Endothelial cell of umbilical vein (primary cell): ENCODE data around the gene ABCF2. TPM values are rescaled to one million over a fixed set of nuclear protein-coding genes. Genes with fewer than 3 reads are reported as not detected.

ENCODE experiments used
- BruUV-seq: library from RNA; stranded (reverse); fragments of 400-500 nt; replicated peaks from 2 replicates; lab custom pipeline; 2021; lab: Mats Ljungman, UMichigan
- CTCF ChIA-PET: fragments of 300-600, 350-600 bp; sonication (Branson Sonifier 250); formaldehyde crosslinking; loops from one replicate; lab custom pipeline; 2021; ENCODE audit warnings: antibody characterized with exemption, inconsistent platforms; lab: Charles Lee
- POLR2A ChIA-PET: fragments of 300-600, 350-600 bp; sonication (Branson Sonifier 250); formaldehyde crosslinking; loops from one replicate; lab custom pipeline; 2021; ENCODE audit warnings: antibody characterized with exemption, inconsistent platforms; lab: Charles Lee
- DNase-seq: peaks from one replicate; pipeline ENCODE4 v3.0.0-alpha.2; 2011; ENCODE audit warnings: low read depth, low spot score
- FAIRE-seq: peaks from 2 replicates; lab custom pipeline; 2011; peaks lifted over from hg19 to GRCh38; lab: Jason Lieb, UNC
- H2AFZ ChIP-seq: 2 replicates; pipeline ENCODE4 v1.6.0; 2012; ENCODE audit warnings: low read depth, low read length, control low read depth, inconsistent platforms
- H3K27ac ChIP-seq: 2 replicates; pipeline ENCODE4 v1.5.1; 2011; ENCODE audit warnings: low read depth, mild to moderate bottlenecking, control low read depth, low read length, moderate library complexity; ENCODE audit not compliant: insufficient read depth
- H3K27me3 ChIP-seq, 2 experiments: 2 replicates each; pipeline versions ENCODE4 v1.6.0 to v1.6.1; 2011; ENCODE audit warnings: low read length in 2 of 2, mixed read lengths in 1 of 2; ENCODE audit not compliant: control insufficient read depth in 2 of 2, insufficient read depth in 2 of 2
- H3K36me3 ChIP-seq, 2 experiments: 2 replicates in 1 of 2; 3 replicates in 1 of 2; pipeline ENCODE4 v1.5.1; 2011; ENCODE audit warnings: low read length in 2 of 2, mild to moderate bottlenecking in 1 of 2, moderate library complexity in 1 of 2; ENCODE audit not compliant: control insufficient read depth in 2 of 2, insufficient read depth in 2 of 2; ENCODE audit errors: extremely low read depth in 1 of 2
- H3K4me1 ChIP-seq: 3 replicates; pipeline ENCODE4 v1.5.1; 2011; ENCODE audit warnings: mild to moderate bottlenecking, low read length; ENCODE audit not compliant: control insufficient read depth, insufficient read depth; ENCODE audit errors: extremely low read depth
- H3K4me2 ChIP-seq: 2 replicates; pipeline ENCODE4 v1.6.1; 2011; ENCODE audit warnings: low read length, control low read depth, mixed read lengths; ENCODE audit not compliant: insufficient read depth
- H3K4me3 ChIP-seq, 3 experiments: fragments of 200-600 bp in 1 of 3; sonication (generic), shearing (Covaris generic) in 1 of 3; replicated peaks in 1 of 3; 2 replicates each; pipeline ENCODE4 v1.5.1; 2011 to 2016; ENCODE audit warnings: control low read depth in 3 of 3, low read length in 3 of 3, mild to moderate bottlenecking in 2 of 3, inconsistent platforms in 1 of 3, low read depth in 1 of 3, moderate library complexity in 1 of 3; ENCODE audit not compliant: insufficient read depth in 1 of 3
- H3K79me2 ChIP-seq: 2 replicates; pipeline ENCODE4 v1.6.0; 2012; ENCODE audit warnings: low read length, inconsistent platforms; ENCODE audit not compliant: control insufficient read depth, insufficient read depth
- H3K9ac ChIP-seq: replicated peaks from 2 replicates; pipeline ENCODE3; 2011; ENCODE audit warnings: low read length, control low read depth; ENCODE audit not compliant: insufficient read depth; ENCODE audit errors: extremely low read depth
- H3K9me1 ChIP-seq: replicated peaks from 3 replicates; pipeline ENCODE4 v1.6.0; 2011; ENCODE audit warnings: mild to moderate bottlenecking, low read length; ENCODE audit not compliant: control insufficient read depth, insufficient read depth; ENCODE audit errors: extremely low read depth
- H3K9me3 ChIP-seq: replicated peaks from 2 replicates; pipeline ENCODE4 v1.5.1; 2012; ENCODE audit warnings: low read length, inconsistent platforms; ENCODE audit not compliant: control insufficient read depth, insufficient read depth
- H4K20me1 ChIP-seq: replicated peaks from 2 replicates; pipeline ENCODE3; 2011; ENCODE audit warnings: mild to moderate bottlenecking, low read length; ENCODE audit not compliant: control insufficient read depth, insufficient read depth; ENCODE audit errors: extremely low read depth
- EZH2 ChIP-seq: IDR thresholded peaks from 2 replicates; pipeline ENCODE4 v1.6.1; 2012; ENCODE audit warnings: borderline replicate concordance, low read depth, mild to moderate bottlenecking, moderate library complexity, low read length, inconsistent platforms; ENCODE audit not compliant: severe bottlenecking
- FOS ChIP-seq: IDR thresholded peaks from 2 replicates; pipeline ENCODE4 v1.6.1; 2011; ENCODE audit warnings: mild to moderate bottlenecking, low read length, moderate library complexity, borderline replicate concordance; ENCODE audit not compliant: insufficient read depth
- GATA2 ChIP-seq: IDR thresholded peaks from 2 replicates; pipeline ENCODE4 v1.7.0; 2011; ENCODE audit warnings: low read depth, mild to moderate bottlenecking, moderate library complexity, mixed read lengths, low read length; ENCODE audit not compliant: insufficient read length, insufficient read depth
- JUN ChIP-seq: IDR thresholded peaks from 2 replicates; pipeline ENCODE4 v1.6.1; 2011; ENCODE audit warnings: borderline replicate concordance, low read depth; ENCODE audit not compliant: insufficient read length, insufficient read depth
- MYC ChIP-seq: IDR thresholded peaks from one replicate; pipeline ENCODE4 v1.6.1; 2011; ENCODE audit warnings: mild to moderate bottlenecking, low read depth, low read length
- POLR2A ChIP-seq: IDR thresholded peaks from 2 replicates; pipeline ENCODE4 v1.6.1; 2012; ENCODE audit warnings: low read depth, mild to moderate bottlenecking, control low read depth, low read length
- POLR2AphosphoS5 ChIP-seq: IDR thresholded peaks from 2 replicates; pipeline ENCODE4 v1.6.1; 2012; ENCODE audit warnings: low read depth, mild to moderate bottlenecking, control low read depth, low read length, moderate library complexity; ENCODE audit not compliant: insufficient read depth
- dilution Hi-C: fragments of 300-500 bp; cut with MboI; formaldehyde crosslinking; loops from one replicate; pipeline ENCODE4 v1.15.0; 2019; ENCODE audit warnings: low sequenced_read_pairs; ENCODE audit not compliant: extremely low pct_ligation_motif_present
- intact Hi-C: fragments of 100-400 bp; cut with micrococcal nuclease; formaldehyde crosslinking; loops from one replicate; pipeline ENCODE4 v1.10.0; 2022
- polyA plus RNA-seq, 4 experiments: library from polyadenylated mRNA; depleted of rRNA in 3 of 4; stranded (reverse) in 3 of 4; unstranded in 1 of 4; fragments of >200 nt; gene quantifications; 2 replicates each; pipeline versions ENCODE4 v1.2.1 to v1.2.3, GENCODE V29; 2011 to 2012; ENCODE audit warnings: missing spikeins in 1 of 4
- total RNA-seq: library from RNA; stranded (reverse); gene quantifications from 2 replicates; pipeline ENCODE4 v1.2.3, GENCODE V29; 2021
- TF ChIP-seq, protein P1 (sequence below): IDR thresholded peaks from 2 replicates; pipeline ENCODE4 v1.6.1; 2011; ENCODE audit not compliant: insufficient read depth, insufficient read length
- TF ChIP-seq, protein P2 (sequence below), 2 donors: IDR thresholded peaks; 1 replicate in 1 of 2; 2 replicates in 1 of 2; pipeline ENCODE4 v1.5.1; 2011; ENCODE audit warnings: low read length in 2 of 2, mild to moderate bottlenecking in 2 of 2, moderate library complexity in 2 of 2, control low read depth in 1 of 2, inconsistent platforms in 1 of 2, low read depth in 1 of 2; ENCODE audit not compliant: insufficient read depth in 1 of 2; ENCODE audit errors: extremely low read depth in 1 of 2

ABCF2 gene
- total and polyA plus RNA-seq, 2 donors (not counting 3 experiments of a cell fraction or from before 2014, with no cell fraction given), result 45.3 to 61.6 TPM

DNA sequence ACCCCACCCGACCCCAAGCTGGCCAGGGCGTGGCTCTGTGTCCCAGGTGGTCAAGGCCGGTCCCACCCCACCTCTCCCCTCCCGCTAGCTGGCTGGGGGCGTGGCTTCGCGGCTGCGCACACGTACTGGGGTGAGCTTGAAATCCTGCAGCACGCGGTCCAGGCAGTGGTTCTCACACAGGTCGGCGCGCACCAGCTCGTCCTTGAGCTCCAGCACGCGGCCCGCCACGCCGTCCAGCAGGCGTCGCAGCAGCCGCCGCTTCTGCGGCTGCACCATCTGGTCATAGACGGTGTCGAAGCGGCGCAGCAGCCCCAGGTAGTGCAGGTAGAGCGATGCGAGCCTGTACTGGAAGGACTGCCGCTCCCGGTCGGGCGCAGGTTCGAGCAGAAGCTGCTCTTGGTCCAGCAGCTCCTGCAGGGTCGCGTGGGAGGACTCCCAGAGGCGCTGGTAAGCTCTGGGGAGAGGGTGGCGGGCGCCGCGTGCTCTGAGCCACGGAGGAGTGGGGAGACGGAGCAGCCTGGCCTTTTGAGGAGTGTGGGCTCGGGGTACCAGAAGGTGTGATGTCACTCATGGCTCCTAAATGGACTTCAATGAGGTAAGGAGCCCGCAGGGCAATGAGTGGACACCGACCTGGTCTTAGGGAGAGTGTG, 22.5 kb downstream of the ABCF2 start:
- Histone ChIP-seq H3K9me1 (no peaks in the 10 kb centered on the region), H2AFZ (no peak overlapping the region), H3K27me3 (peaks cover 9 to 14% of the 10 kb centered on the region in 2 experiments), H3K4me3 (no peak overlapping the region), H4K20me1 (no peaks in the 10 kb centered on the region), H3K9ac (no peak overlapping the region), H3K9me3 (no peaks in the 10 kb centered on the region), H3K36me3 (no peaks in the 10 kb centered on the region), H3K4me1 (no peaks in the 10 kb centered on the region), H3K4me2 (no peak overlapping the region), H3K27ac (no peak overlapping the region), H3K79me2 (no peaks in the 10 kb centered on the region)
- intact Hi-C loops (no loop called here), dilution Hi-C loops (no loop called here)
- ChIA-PET CTCF (interaction anchor here (1.0 kb wide), 1 partner anchor 40 kb away, joined by 3 read pairs; no protein-coding TSS in a partner anchor), POLR2A (no interaction called here)
- FAIRE-seq (no peak), DNase-seq (no peak)
- TF ChIP-seq GATA2, result no peak
- TF ChIP-seq, protein P1, sequence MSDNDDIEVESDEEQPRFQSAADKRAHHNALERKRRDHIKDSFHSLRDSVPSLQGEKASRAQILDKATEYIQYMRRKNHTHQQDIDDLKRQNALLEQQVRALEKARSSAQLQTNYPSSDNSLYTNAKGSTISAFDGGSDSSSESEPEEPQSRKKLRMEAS, result no peak
- no peak for TF ChIP-seq JUN
- no peak for TF ChIP-seq EZH2
- no peak for TF ChIP-seq POLR2A
- TF ChIP-seq, protein P2, sequence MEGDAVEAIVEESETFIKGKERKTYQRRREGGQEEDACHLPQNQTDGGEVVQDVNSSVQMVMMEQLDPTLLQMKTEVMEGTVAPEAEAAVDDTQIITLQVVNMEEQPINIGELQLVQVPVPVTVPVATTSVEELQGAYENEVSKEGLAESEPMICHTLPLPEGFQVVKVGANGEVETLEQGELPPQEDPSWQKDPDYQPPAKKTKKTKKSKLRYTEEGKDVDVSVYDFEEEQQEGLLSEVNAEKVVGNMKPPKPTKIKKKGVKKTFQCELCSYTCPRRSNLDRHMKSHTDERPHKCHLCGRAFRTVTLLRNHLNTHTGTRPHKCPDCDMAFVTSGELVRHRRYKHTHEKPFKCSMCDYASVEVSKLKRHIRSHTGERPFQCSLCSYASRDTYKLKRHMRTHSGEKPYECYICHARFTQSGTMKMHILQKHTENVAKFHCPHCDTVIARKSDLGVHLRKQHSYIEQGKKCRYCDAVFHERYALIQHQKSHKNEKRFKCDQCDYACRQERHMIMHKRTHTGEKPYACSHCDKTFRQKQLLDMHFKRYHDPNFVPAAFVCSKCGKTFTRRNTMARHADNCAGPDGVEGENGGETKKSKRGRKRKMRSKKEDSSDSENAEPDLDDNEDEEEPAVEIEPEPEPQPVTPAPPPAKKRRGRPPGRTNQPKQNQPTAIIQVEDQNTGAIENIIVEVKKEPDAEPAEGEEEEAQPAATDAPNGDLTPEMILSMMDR (IDR thresholded peaks at IDR 0.05; ENCODE audit: extremely low read depth in 1 of 2, insufficient read depth in 1 of 2, low read depth in 1 of 2, low read length in 2 of 2), result no peak
- no peak for TF ChIP-seq POLR2AphosphoS5
- no peak for TF ChIP-seq FOS
- no peak for TF ChIP-seq MYC
- BruUV-seq, result no TSS peak
